OCI-LY7 (cell line): Measurements from ENCODE around the gene PDAP1. TPM values are rescaled to one million over a fixed set of nuclear protein-coding genes. Genes with fewer than 3 reads are reported as not detected.

Experiments used
- BruUV-seq: library from RNA; stranded (reverse); fragments of 400-500 nt; replicated peaks from 2 replicates; lab custom pipeline; 2021; lab: Mats Ljungman, UMichigan
- CTCF ChIA-PET: fragments of 300-600 bp; sonication (Branson Sonifier 250); formaldehyde crosslinking; loops from one replicate; lab custom pipeline; 2022; ENCODE audit warnings: antibody characterized with exemption; ENCODE audit not compliant: unreplicated experiment; lab: Charles Lee
- POLR2A ChIA-PET: fragments of 300-600 bp; sonication (Branson Sonifier 250); formaldehyde crosslinking; loops from one replicate; lab custom pipeline; 2022; ENCODE audit warnings: antibody characterized with exemption; lab: Charles Lee
- DNase-seq: peaks from one replicate; pipeline ENCODE4 v3.0.0-alpha.2; 2015; ENCODE audit warnings: low spot score
- H2AFZ ChIP-seq: fragments of 200-600 bp; sonication (generic), shearing (Covaris generic); 2 replicates; pipeline ENCODE4 v1.6.1; 2014; ENCODE audit warnings: mild to moderate bottlenecking, antibody characterized with exemption, low read length, moderate library complexity
- H3K27ac ChIP-seq: fragments of 200-600 bp; sonication (generic); 2 replicates; pipeline ENCODE4 v1.5.1; 2014; ENCODE audit warnings: mixed run types, low read depth, mild to moderate bottlenecking, moderate library complexity, low read length, inconsistent platforms; ENCODE audit not compliant: poor library complexity, severe bottlenecking
- H3K36me3 ChIP-seq: fragments of 200-600 bp; sonication (generic); 2 replicates; pipeline ENCODE4 v1.6.1; 2014; ENCODE audit warnings: mild to moderate bottlenecking, antibody characterized with exemption, low read length, moderate library complexity, mixed read lengths; ENCODE audit not compliant: insufficient read depth
- H3K4me1 ChIP-seq: fragments of 200-600 bp; sonication (generic); 2 replicates; pipeline ENCODE4 v1.5.1; 2014; ENCODE audit warnings: mild to moderate bottlenecking, low read length; ENCODE audit not compliant: insufficient read depth, poor library complexity, severe bottlenecking
- H3K4me2 ChIP-seq: fragments of 200-600 bp; sonication (generic); 2 replicates; pipeline ENCODE4 v1.6.1; 2014; ENCODE audit warnings: mild to moderate bottlenecking, low read length
- H3K4me3 ChIP-seq: fragments of 200-600 bp; sonication (generic); 2 replicates; pipeline ENCODE4 v1.5.1; 2014; ENCODE audit warnings: mild to moderate bottlenecking, low read depth, low read length; ENCODE audit not compliant: poor library complexity, severe bottlenecking
- H3K79me2 ChIP-seq: fragments of 200-600 bp; sonication (generic); 2 replicates; pipeline ENCODE4 v1.6.1; 2016; ENCODE audit warnings: low read depth, mild to moderate bottlenecking, low read length, moderate library complexity, mixed read lengths; ENCODE audit not compliant: insufficient read depth
- H3K9me2 ChIP-seq: fragments of 200-600 bp; sonication (generic); 2 replicates; pipeline ENCODE4 v1.6.1; 2016; ENCODE audit warnings: mild to moderate bottlenecking, low read length, mixed read lengths; ENCODE audit not compliant: insufficient read depth
- H3K9me3 ChIP-seq: fragments of 200-600 bp; sonication (generic); 2 replicates; pipeline ENCODE4 v1.6.1; 2014; ENCODE audit warnings: mild to moderate bottlenecking, mixed run types, low read length, mixed read lengths
- H4K20me1 ChIP-seq: fragments of 200-600 bp; sonication (generic); 2 replicates; pipeline ENCODE4 v1.6.1; 2014; ENCODE audit warnings: mild to moderate bottlenecking, antibody characterized with exemption, low read length, moderate library complexity, mixed read lengths; ENCODE audit not compliant: insufficient read depth
- CTCF ChIP-seq: fragments of 200-600 bp; sonication (generic); conservative IDR thresholded peaks from 2 replicates; pipeline ENCODE4 v1.5.1; 2014; ENCODE audit warnings: mild to moderate bottlenecking, antibody characterized with exemption, low read length, moderate library complexity, mixed read lengths
- EZH2phosphoT487 ChIP-seq: fragments of 200-600 bp; sonication (generic); IDR thresholded peaks from 2 replicates; pipeline ENCODE4 v1.6.1; 2018; ENCODE audit warnings: low read depth, borderline replicate concordance, mild to moderate bottlenecking, mixed run types, antibody characterized with exemption, low read length, moderate library complexity, mixed read lengths
- intact Hi-C: fragments of 100-400 bp; cut with micrococcal nuclease; formaldehyde crosslinking; loops from one replicate; pipeline ENCODE4 v1.10.0; 2022; ENCODE audit not compliant: unreplicated experiment
- total RNA-seq, 2 experiments: library from RNA; depleted of rRNA in 1 of 2; stranded (reverse); fragments of >200 nt in 1 of 2; shearing (Covaris generic) in 1 of 2; gene quantifications; 2 replicates each; pipeline ENCODE4 v1.2.3, GENCODE V29; 2014 to 2022

Gene PDAP1
- total RNA-seq, 2 experiments from 2014 or later, result 33.7 to 135 TPM

GRCh38 chr7:99438573-99439480, 30.4 kb upstream of the PDAP1 start, which contains the start of the genes CPSF4 and PTCD1:
TSS of gene CPSF4 (plus strand) at chr7:99438943. CDS start at chr7:99439083, 140 bp downstream.
TSS of gene PTCD1 (minus strand) at chr7:99438798. CDS start at chr7:99435242, 3,556 bp downstream.
- Histone ChIP-seq H2AFZ (peak within 1 kb of the TSS; percentile 77), H3K9me2 (no peaks in the 10 kb centered on the region), H3K4me1 (peaks cover 18% of the 10 kb centered on the region), H3K36me3 (peaks cover 30% of the 10 kb centered on the region), H3K4me3 (peak within 1 kb of the TSS; percentile 86), H4K20me1 (peaks cover 11% of the 10 kb centered on the region), H3K4me2 (peak within 1 kb of the TSS; percentile 93), H3K9me3 (no peaks in the 10 kb centered on the region), H3K79me2 (peaks cover 37% of the 10 kb centered on the region), H3K27ac (peak within 1 kb of the TSS; percentile 46)
- TF ChIP-seq EZH2phosphoT487 (no peak), CTCF (no peak)
- CTCF ChIA-PET, result interaction anchor here (0.5 kb wide), 1 partner anchor 1539 kb away, joined by 4 read pairs; no protein-coding TSS in a partner anchor
- peak; percentile 95 for DNase-seq
- POLR2A ChIA-PET, result interaction anchor here (0.6 to 1.3 kb wide), 5 partner anchors 30 to 1267 kb away, joined by 3 to 11 read pairs (median 3); partner anchors contain the start of genes BUD31, PDAP1, POP7 and ZKSCAN5
- BruUV-seq, result no TSS peak
- intact Hi-C loops, result loop anchor here (1.0 to 2.0 kb wide), 2 partner anchors 28 to 31 kb away; partner anchors contain the start of genes ATP5MF, BUD31 and PDAP1

GRCh38 chr7:99437946-99438572, 29.7 kb upstream of the PDAP1 start:
- Histone ChIP-seq H3K4me2 (peak overlapping the region; percentile 93), H3K9me3 (no peaks in the 10 kb centered on the region), H3K4me3 (peak overlapping the region; percentile 86), H3K27ac (peak overlapping the region; percentile 24), H4K20me1 (peaks cover 11% of the 10 kb centered on the region), H3K9me2 (no peaks in the 10 kb centered on the region), H2AFZ (peak overlapping the region; percentile 77), H3K4me1 (peaks cover 18% of the 10 kb centered on the region), H3K36me3 (peaks cover 28% of the 10 kb centered on the region), H3K79me2 (peaks cover 37% of the 10 kb centered on the region)
- ChIA-PET CTCF (interaction anchor here (0.5 to 0.6 kb wide), 2 partner anchors 167 to 1540 kb away, joined by 4 read pairs; no protein-coding TSS in a partner anchor), POLR2A (interaction anchor here (0.6 to 1.3 kb wide), 6 partner anchors 30 to 1268 kb away, joined by 3 to 11 read pairs (median 3); partner anchors contain the start of genes BUD31, PDAP1, POP7 and ZKSCAN5)
- intact Hi-C loops, result loop anchor here (1.0 to 2.0 kb wide), 2 partner anchors 29 to 30 kb away; partner anchors contain the start of genes ATP5MF, BUD31 and PDAP1
- no TSS peak for BruUV-seq
- TF ChIP-seq EZH2phosphoT487, result no peak
- no peak for TF ChIP-seq CTCF
- no peak for DNase-seq
